IPS DF 19.7 (cell line): ENCODE results near the gene KIF26B.

Experiments
- DNase-seq: peaks from one replicate; pipeline ENCODE4 v3.0.0-alpha.2; 2013; ENCODE audit warnings: low read depth, low spot score

Gene KIF26B

GRCh38 chr1:245742896-245743295, 588.1 kb downstream of the KIF26B start:
- DNase-seq = no peak

- no peak for DNase-seq
Observed at GRCh38 chr1:245748240-245748639, 593.5 kb downstream of the KIF26B start.

- no peak for DNase-seq
Observed at GRCh38 chr1:245748646-245749045, 593.9 kb downstream of the KIF26B start.

DNA sequence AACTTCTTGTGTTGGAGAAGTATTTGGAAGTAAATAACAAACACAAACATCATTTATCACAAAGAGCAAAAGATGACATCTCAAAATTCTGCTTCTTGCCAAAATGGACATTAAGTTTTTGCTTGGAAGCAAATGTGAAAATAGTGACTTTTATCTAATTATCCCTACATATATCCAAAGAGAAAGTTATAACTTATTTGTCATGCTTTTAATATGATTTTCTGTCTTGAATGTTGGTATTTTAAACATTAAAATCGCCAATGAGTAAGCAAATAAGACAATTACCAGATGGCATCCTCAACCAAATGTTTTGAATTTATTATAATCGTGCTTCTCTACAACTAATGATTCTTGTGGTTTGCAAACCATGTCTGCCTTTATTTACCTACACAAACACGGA, 594.3 kb downstream of the KIF26B start:
- no peak for DNase-seq

GRCh38 chr1:245750261-245750660, 595.5 kb downstream of the KIF26B start:
- no peak for DNase-seq

DNA sequence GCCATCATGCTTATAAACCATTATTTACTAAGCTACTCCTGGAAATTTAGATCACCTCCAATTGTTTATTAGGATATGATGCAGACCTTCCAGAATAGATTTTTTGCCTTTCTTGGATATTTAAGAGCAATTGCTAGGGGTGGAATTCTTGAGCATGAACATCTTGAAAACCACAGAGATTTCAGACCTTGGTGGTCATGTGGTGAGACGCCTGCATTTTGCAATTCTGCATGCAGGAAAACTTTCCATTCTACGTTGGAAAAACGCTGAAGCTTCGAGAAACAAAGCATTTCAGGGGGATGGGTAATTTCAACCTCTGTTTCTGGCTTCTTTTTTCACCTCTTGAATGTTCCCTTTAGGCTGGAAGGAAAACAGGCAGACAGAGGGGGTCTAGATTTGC, 596.3 kb downstream of the KIF26B start:
- no peak for DNase-seq

GRCh38 chr1:245751726-245752470, 597.1 kb downstream of the KIF26B start:
- no peak for DNase-seq

DNA sequence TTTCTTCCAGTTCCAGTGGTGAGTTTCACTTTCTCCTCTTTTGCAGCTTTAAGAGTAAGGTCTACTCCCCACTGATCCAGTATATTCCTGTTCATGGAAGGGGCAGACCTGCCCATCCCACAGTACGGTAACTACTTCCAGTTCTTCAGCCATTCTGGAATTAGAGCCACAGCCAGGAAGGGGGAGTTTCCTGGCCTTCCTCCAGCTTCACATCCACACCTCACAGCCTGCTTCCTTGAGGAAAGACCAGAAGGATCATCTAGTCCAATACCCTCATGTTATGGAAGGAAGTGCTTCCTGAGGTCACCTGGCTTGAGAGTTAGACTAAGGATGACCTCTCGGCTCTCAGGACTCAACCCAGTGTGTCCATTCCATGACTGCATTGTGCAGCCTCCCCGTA, 597.8 kb downstream of the KIF26B start:
- DNase-seq = no peak

DNA sequence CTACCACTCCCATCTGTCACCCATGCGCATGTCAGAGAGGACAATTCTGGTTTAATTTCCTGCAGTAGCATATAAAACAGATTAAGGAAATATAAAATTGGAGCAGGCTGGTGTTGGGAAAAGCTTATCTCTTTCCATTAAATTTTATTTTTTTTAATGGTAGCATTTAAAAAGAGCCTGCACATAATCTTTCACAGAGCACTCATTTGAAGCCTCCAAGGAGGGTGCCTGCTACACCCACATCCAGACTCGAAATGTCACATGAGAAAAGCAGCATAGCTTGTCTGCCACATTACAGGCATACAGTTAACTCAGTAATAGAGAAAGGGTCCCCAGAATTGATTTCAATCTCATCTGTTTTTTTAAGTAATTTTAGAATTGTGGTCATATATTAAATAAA, 599.0 kb downstream of the KIF26B start:
- no peak for DNase-seq

DNA sequence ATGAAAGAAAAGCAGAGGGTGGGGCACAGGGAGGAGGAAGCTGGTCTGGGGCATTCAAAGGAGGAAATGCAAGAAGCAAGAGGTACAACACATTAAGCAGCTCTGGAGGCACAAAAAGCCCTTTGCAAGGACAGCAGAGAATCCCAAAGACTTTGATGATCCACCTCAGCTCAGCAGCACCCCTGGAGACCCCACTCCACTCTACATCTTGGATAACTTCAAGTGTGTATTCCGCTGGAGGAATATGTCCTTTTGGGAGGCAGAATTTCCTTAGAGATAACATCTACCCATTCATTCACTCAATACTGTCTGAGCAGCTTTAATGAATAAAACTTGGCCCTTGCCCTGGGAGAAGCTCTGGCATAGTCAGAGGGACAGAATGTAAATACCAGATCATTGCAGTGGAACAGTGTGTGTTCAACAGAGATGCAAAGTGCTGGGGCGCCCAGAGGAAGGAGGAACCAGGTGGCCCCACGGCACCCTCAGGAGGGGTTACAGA, 599.7 kb downstream of the KIF26B start:
- no peak for DNase-seq
